ENCODE data around the gene PPP2R5B.

- TF ChIP-seq CTCF (IDR thresholded peaks at IDR 0.05) (no peak), POLR2AphosphoS5 (IDR thresholded peaks at IDR 0.05; ENCODE audit: low read depth, low read length) (no peak), SIN3A (IDR thresholded peaks at IDR 0.05; ENCODE audit: borderline replicate concordance, insufficient read depth, low read depth, low read length) (no peak), REST (IDR thresholded peaks at IDR 0.05; ENCODE audit: insufficient read depth in 1 of 2, low read depth in 2 of 2, low read length in 1 of 2) (no peak)
These were observed 42.2 kb upstream of the PPP2R5B start for GRCh38 chr11:64882243-64882642.

All from Panc1 (cell line).